Stimulated activated naive CD8-positive, alpha-beta T cell treated with anti-CD3 and anti-CD28 coated beads, Interleukin-15, amount 100 ng/mL, for 72 hours (primary cell): ENCODE data around the gene TDO2.

Experiments
- ATAC-seq: fragments of 150-1000 bp; cut with Tn5 transposase; 2 replicates; pipeline ENCODE4 v1.10.0; 2021; ENCODE audit warnings: mild to moderate bottlenecking, moderate library complexity
- DNase-seq, 2 donors: peaks; one replicate each; pipeline ENCODE4 v3.0.0; 2021 to 2022
- H3K27ac Mint-ChIP-seq, 2 donors: one replicate each; pipeline ENCODE4 v1.8.0; 2022; ENCODE audit warnings: mild to moderate bottlenecking in 2 of 2, mixed read lengths in 2 of 2, moderate library complexity in 2 of 2
- H3K27me3 Mint-ChIP-seq: one replicate; pipeline ENCODE4 v1.8.0; 2022; ENCODE audit warnings: mixed read lengths
- H3K4me1 Mint-ChIP-seq: one replicate; pipeline ENCODE4 v1.8.0; 2022; ENCODE audit warnings: mild to moderate bottlenecking, mixed read lengths
- H3K4me3 Mint-ChIP-seq, 2 donors: one replicate each; pipeline ENCODE4 v1.8.0; 2022; ENCODE audit warnings: mild to moderate bottlenecking in 2 of 2, mixed read lengths in 2 of 2, moderate library complexity in 1 of 2
- H3K9me3 Mint-ChIP-seq, 2 donors: one replicate each; pipeline ENCODE4 v1.8.0; 2022; ENCODE audit warnings: mixed read lengths in 2 of 2

Gene TDO2

DNA sequence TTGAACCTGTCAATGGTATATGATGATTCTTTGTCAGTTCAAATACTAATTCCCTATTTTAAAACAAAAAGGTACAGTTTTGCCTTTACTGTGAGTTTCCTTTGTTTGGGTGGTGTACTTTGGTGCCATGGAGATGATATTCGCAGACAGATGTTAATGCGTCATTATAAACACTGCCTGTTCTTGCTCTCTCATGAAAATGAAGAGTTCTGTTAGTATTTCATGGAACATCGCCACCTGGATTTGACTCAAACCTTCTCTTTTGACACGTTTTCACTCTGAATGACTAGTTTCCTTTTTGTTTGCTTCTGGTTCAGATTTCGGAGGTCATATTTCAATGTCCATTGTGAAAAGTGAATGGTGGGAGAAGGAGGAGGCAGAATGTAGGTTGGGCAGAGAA, 57.0 kb downstream of the TDO2 start:
- Mint-ChIP-seq H3K4me1 (no peaks in the 10 kb centered on the region), H3K27ac (no peak overlapping the region), H3K4me3 (no peak overlapping the region), H3K27me3 (peaks cover 18% of the 10 kb centered on the region), H3K9me3 (no peaks in the 10 kb centered on the region)
- ATAC-seq = no peak
- DNase-seq = no peak

DNA sequence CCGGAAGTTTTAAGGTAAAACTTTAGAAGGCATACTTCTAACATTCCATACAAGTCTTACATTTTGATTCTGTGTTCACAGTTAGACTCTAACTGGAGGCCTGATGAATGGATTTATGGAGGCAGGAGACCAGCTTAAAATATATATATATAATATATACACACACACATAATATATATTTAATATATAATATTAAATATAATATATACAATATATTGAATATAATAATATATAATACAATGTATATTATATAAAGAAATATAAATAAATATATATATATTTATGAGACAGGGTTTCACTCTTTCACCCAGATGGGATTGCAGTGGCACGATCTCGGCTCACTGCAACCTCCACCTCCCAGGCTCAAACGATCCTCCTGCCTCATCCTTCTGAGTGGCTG, 58.1 kb downstream of the TDO2 start:
- ATAC-seq (no peak), DNase-seq (no peak)
- Mint-ChIP-seq H3K4me1 (no peaks in the 10 kb centered on the region), H3K27me3 (peaks cover 18% of the 10 kb centered on the region), H3K4me3 (no peak overlapping the region), H3K9me3 (no peaks in the 10 kb centered on the region), H3K27ac (no peak overlapping the region)

- Mint-ChIP-seq H3K27me3 (peaks cover 18% of the 10 kb centered on the region), H3K27ac (peak overlapping the region in 1 of 2 donors; percentile 36), H3K4me3 (no peak overlapping the region), H3K4me1 (no peaks in the 10 kb centered on the region), H3K9me3 (no peaks in the 10 kb centered on the region)
- ATAC-seq = no peak
- no peak for DNase-seq
These were observed 59.3 kb downstream of the TDO2 start for GRCh38 chr4:155962767-155963166.

- H3K27ac Mint-ChIP-seq = no peak overlapping the region
- H3K4me3 Mint-ChIP-seq = no peak overlapping the region
- ATAC-seq (no peak), DNase-seq (no peak)
- H3K27me3 Mint-ChIP-seq = peaks cover 5% of the 10 kb centered on the region
- no peaks in the 10 kb centered on the region for H3K4me1 Mint-ChIP-seq
- H3K9me3 Mint-ChIP-seq = peaks cover 0 to 7% of the 10 kb centered on the region in 2 donors
These were observed 60.8 kb downstream of the TDO2 start for GRCh38 chr4:155964016-155964891.

- no peak for ATAC-seq
- DNase-seq = no peak
- Mint-ChIP-seq H3K27ac (no peak overlapping the region), H3K4me1 (no peaks in the 10 kb centered on the region), H3K27me3 (no peaks in the 10 kb centered on the region), H3K4me3 (no peak overlapping the region), H3K9me3 (peaks cover 0 to 7% of the 10 kb centered on the region in 2 donors)
These were observed 62.7 kb downstream of the TDO2 start for GRCh38 chr4:155966171-155966570.

GRCh38 chr4:155966731-155967395, 63.4 kb downstream of the TDO2 start:
- H3K4me1 Mint-ChIP-seq = no peaks in the 10 kb centered on the region
- H3K27me3 Mint-ChIP-seq = no peaks in the 10 kb centered on the region
- H3K9me3 Mint-ChIP-seq = peaks cover 0 to 7% of the 10 kb centered on the region in 2 donors
- H3K4me3 Mint-ChIP-seq = no peak overlapping the region
- peak overlapping the region in 1 of 2 donors; percentile 2 for H3K27ac Mint-ChIP-seq
- DNase-seq = no peak
- ATAC-seq = no peak
